GM18502 (cell line): ENCODE measurements around the gene SSMEM1.
"Not testable (repeated sequence)": the region's sequence is repeated elsewhere in the genome, so short reads cannot be mapped to it uniquely, and the experiment has no call there.

Experiments used
- ATAC-seq: cut with Tn5 transposase; IDR thresholded peaks from one replicate; pipeline ENCODE4 v1.9.1; 2021; ENCODE audit warnings: mild to moderate bottlenecking; ENCODE audit not compliant: unreplicated experiment, poor library complexity

SSMEM1 gene

GRCh38 chr7:130210181-130210935 is 2.7 kb downstream of the SSMEM1 start:
- no peak for ATAC-seq

- ATAC-seq = no peak
Observed at GRCh38 chr7:130213828-130214227, 6.2 kb downstream of the SSMEM1 start.

GRCh38 chr7:130216025-130216424 is 8.4 kb downstream of the SSMEM1 start:
- no peak for ATAC-seq

GRCh38 chr7:130216750-130217149 is 9.1 kb downstream of the SSMEM1 start:
- ATAC-seq = no peak

GRCh38 chr7:130218806-130219620 is 11.4 kb downstream of the SSMEM1 start:
- ATAC-seq = no peak

DNA sequence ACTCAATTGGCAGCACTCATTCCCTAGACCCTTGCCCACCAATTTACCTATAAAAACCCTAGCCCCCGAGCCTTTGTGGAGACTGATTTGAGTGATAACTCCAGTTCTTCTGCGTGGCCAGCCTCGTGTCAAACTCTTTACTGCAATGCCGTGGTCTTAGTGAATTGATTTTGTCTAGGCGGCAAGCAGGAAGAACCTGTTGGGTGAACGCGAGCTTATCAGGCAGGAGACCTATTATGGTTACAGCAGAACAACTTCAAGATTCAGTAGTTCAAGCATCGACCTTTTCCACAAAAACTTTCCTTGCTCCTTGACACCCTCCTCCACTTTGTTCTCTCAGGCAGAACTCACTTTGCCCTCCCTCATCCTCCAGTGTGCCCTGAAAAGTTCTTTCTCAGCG is 12.2 kb downstream of the SSMEM1 start:
- ATAC-seq = no peak

DNA sequence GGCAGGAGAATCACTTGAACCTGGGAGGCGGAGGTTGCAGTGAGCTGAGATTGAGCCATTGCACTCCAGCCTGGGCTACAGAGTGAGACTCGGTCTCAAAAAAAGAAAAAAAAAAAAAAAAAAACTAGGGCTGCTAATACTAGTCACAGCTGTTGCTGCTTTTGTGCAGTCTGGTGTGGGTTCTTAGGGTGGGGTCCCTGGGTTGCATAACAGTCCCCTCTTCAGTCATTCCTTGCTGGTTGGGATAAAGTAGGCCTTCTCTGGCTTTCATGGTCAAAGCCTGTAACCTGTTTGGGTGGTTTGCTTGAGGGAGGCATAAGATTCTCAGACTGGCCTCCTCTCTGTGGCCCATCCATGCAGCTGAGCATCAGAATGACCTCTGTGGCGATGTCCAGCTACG is 14.1 kb downstream of the SSMEM1 start:
- no peak for ATAC-seq

DNA sequence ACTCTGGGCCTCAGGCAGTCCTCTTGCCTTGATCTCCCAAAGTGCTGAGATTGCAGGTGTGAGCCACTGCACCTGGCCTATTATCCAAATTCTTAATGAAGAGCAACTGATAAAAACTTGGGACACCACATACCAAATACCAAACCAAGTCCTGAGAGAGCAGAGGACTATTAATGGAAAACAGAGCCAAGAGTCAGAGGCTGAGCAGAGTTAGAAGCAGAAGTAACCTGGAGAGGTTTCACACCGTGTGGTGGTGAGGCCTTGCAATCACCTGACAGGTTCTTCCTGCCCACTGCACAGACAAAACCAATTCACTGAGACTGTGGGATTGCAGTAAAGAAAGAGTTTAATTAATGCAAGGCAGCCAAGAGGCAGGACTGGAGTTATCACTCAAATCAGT is 16.0 kb downstream of the SSMEM1 start:
- no peak for ATAC-seq

DNA sequence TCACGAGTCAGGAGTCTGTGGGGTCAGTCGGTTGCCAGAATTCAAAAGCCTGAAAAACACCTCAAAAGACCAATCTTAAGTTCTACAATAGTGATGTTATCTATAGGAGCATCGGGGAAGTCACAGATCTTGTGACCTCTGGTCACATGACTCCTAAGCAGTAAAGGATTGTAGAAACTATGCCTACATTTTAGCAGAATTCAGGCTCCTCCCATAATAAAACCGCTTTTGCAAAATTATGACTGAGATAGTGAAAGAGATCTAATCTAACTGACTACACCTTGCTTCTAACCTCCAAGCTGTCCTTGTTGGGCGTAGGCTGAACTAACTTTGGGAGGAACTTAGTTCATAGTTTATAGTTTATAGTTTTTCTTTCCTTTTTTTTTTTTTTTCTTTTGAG is 16.6 kb downstream of the SSMEM1 start:
- ATAC-seq = no peak

DNA sequence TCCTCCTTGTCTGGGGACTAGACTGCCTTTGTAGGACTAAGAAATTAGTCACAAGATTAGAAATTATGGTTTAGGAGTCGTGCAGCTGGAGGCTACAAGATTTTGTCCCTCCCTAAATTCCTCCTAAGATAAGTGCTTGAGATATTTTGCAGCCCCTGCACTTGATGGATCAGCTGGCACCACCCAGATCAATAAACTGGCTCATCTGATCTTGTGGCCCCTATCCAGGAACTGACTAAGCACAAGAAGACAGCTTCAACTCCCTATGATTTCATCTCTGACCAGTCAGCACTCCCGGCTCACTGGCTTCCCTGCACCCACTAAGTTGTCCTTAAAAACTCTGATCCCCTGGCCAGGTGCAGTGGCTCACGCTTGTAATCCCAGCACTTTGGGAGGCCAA is 17.3 kb downstream of the SSMEM1 start:
- not testable (repeated sequence) for ATAC-seq

DNA sequence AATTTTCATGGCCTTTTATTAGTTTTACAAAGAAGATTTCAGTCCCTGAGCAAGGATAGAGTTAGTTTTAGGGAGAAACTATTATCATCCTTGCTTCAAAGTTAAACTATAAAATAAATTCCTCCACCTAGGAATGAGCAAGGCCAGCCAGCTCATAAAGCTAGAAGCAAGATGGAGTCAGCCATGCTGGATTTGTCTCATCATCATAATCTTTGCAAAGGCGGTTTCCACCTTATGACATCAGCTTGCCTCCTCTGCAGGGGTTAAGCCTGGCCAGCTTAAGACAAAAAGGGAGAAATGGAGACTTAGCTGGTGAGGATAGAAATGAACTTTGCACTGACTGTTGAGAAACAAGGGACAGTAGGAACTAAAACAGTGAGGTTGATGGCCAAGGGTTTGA is 18.7 kb downstream of the SSMEM1 start:
- ATAC-seq = no peak

GRCh38 chr7:130227883-130228575 is 20.4 kb downstream of the SSMEM1 start:
- no peak for ATAC-seq

GRCh38 chr7:130228840-130229502 is 21.3 kb downstream of the SSMEM1 start:
- no peak for ATAC-seq

DNA sequence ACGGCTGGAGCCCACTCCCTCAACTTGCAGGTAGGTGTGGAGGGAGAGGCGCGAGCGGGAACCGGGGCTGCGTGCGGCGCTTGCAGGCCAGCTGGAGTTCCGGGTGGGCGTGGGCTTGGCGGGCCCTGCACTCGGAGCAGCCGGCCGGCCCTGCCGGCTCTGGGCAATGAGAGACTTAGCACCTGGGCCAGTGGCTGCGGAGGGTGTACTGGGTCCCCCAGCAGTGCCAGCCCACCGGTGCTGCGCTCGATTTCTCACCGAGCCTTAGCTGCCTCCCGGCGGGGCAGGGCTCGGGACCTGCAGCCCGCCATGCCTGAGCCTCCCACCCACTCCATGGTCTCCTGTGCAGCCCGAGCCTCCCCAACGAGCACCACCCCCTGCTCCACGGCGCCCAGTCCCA is 22.3 kb downstream of the SSMEM1 start:
- not testable (repeated sequence) for ATAC-seq

DNA sequence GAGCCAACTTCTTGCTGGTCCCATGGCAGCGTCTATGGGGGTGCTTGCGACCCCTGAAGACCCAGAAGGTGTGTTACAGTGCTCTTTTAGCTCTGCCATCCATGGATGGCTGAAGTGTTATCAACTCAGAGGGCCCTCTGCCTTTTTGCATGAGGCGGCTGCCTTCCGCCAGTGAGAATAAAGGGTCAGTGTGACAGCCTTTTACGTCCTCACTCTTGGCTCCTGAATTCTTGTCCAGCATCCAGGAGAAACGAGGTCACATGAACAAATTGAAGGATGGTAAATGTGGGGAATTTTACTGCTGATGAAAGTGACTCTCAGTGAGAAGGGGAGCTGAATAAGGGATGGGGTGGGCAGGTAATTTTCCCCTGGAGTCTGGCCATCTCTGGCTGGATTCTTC is 24.1 kb downstream of the SSMEM1 start:
- ATAC-seq = no peak

- ATAC-seq = no peak
Observed at GRCh38 chr7:130232209-130232608, 24.5 kb downstream of the SSMEM1 start.

DNA sequence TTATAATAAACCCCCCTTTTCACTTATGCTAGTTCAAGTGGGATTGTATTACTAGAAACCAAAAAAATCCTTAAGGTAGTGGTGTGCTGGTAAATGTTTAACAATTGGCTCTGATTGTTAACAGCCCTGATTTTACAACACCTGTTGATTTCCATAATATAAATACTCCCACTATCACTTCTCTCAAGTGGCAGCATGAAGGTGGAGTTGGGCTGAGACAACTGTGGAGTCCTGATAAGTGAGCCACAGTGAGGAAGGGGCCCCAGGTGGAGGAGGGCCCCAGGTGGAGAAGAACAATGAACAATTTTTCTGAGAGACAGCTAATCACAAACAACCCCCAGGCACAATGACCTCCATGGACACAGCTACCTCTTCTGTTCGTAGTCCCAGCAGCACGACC is 26.4 kb downstream of the SSMEM1 start:
- ATAC-seq = no peak

DNA sequence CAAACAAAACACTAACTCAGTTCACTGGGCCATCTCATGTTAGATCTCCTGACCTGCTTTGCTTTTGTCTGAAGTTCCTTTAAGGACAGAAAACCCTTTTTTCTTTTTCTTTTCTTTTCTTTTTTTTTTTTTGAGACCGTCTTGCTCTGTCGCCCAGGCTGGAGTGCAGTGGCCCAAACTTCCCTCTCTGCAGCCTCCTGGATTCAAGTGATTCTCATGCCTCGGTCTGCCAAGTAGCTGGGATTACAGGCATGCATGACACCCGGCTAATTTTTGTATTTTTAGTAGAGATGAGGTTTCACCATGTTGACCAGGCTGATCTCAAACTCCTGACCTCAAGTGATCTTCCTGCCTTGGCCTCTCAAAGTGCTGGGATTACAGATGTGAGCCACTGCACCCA is 28.7 kb downstream of the SSMEM1 start:
- ATAC-seq = not testable (repeated sequence)

GRCh38 chr7:130240240-130240639 is 32.6 kb downstream of the SSMEM1 start:
- no peak for ATAC-seq

GRCh38 chr7:130242198-130243014 is 34.7 kb downstream of the SSMEM1 start:
- peak; percentile 65 for ATAC-seq
